DLD1 (cell line): ENCODE data around the gene SPIRE2.
"Not testable (repeated sequence)": the region's sequence is repeated elsewhere in the genome, so short reads cannot be mapped to it uniquely, and the experiment has no call there.

Experiments
- in situ Hi-C: cut with HindIII; loops from 2 replicates; pipeline ENCODE4 v1.10.0; 2017; ENCODE audit warnings: low sequenced_read_pairs

The SPIRE2 gene

GRCh38 chr16:89862732-89863131 lies 34.5 kb downstream of the SPIRE2 start:
- in situ Hi-C loops = no loop called here

- in situ Hi-C loops = no loop called here
These were observed 35.7 kb downstream of the SPIRE2 start for GRCh38 chr16:89863741-89864526.

GRCh38 chr16:89864527-89864820 lies 36.2 kb downstream of the SPIRE2 start:
- in situ Hi-C loops = no loop called here

- in situ Hi-C loops = no loop called here
These were observed 39.6 kb downstream of the SPIRE2 start for GRCh38 chr16:89867918-89868317.

- in situ Hi-C loops = no loop called here
These were observed 41.6 kb downstream of the SPIRE2 start for GRCh38 chr16:89869911-89870310.

- in situ Hi-C loops = no loop called here
These were observed 42.2 kb downstream of the SPIRE2 start for GRCh38 chr16:89870440-89870839.

- in situ Hi-C loops = no loop called here
These were observed 43.6 kb downstream of the SPIRE2 start for GRCh38 chr16:89871895-89872294.

- in situ Hi-C loops = no loop called here
These were observed 45.1 kb downstream of the SPIRE2 start, which contains the start of gene TCF25 for GRCh38 chr16:89873109-89873971. TCF25 (plus strand) TSS chr16:89873592; CDS start chr16:89873668, 76 bp downstream.

GRCh38 chr16:89873972-89874689 lies 45.9 kb downstream of the SPIRE2 start:
- in situ Hi-C loops = no loop called here

- in situ Hi-C loops = not testable (repeated sequence)
These were observed 50.8 kb downstream of the SPIRE2 start for GRCh38 chr16:89879123-89879522.

GRCh38 chr16:89880477-89881367 lies 52.4 kb downstream of the SPIRE2 start:
- in situ Hi-C loops = no loop called here

- in situ Hi-C loops = no loop called here
These were observed 53.1 kb downstream of the SPIRE2 start for GRCh38 chr16:89881368-89881730.

- in situ Hi-C loops = no loop called here
These were observed 55.2 kb downstream of the SPIRE2 start for GRCh38 chr16:89883346-89884040.

- in situ Hi-C loops = no loop called here
These were observed 55.8 kb downstream of the SPIRE2 start for GRCh38 chr16:89884041-89884421.

GRCh38 chr16:89887243-89887642 lies 59.0 kb downstream of the SPIRE2 start:
- in situ Hi-C loops = no loop called here

GRCh38 chr16:89890200-89890599 lies 61.9 kb downstream of the SPIRE2 start:
- in situ Hi-C loops = no loop called here

- in situ Hi-C loops = no loop called here
These were observed 62.8 kb downstream of the SPIRE2 start for GRCh38 chr16:89890886-89891657.

- in situ Hi-C loops = no loop called here
These were observed 63.9 kb downstream of the SPIRE2 start for GRCh38 chr16:89892055-89892630.

- in situ Hi-C loops = no loop called here
These were observed 64.4 kb downstream of the SPIRE2 start for GRCh38 chr16:89892635-89893034.
